Measurements from ENCODE around the gene CCDC63.

The CCDC63 gene

GRCh38 chr12:110888256-110888991, 41.6 kb downstream of the CCDC63 start:
- DNase-seq, result no peak

GRCh38 chr12:110889361-110889760, 42.6 kb downstream of the CCDC63 start:
- no peak for DNase-seq

- no peak for DNase-seq
Observed at GRCh38 chr12:110893956-110894355, 47.2 kb downstream of the CCDC63 start.

GRCh38 chr12:110896559-110896958, 49.8 kb downstream of the CCDC63 start:
- no peak for DNase-seq

- no peak for DNase-seq
Observed at GRCh38 chr12:110901401-110901800, 54.6 kb downstream of the CCDC63 start.

GRCh38 chr12:110903511-110903910, 56.7 kb downstream of the CCDC63 start:
- DNase-seq, result no peak

GRCh38 chr12:110906083-110906482, 59.3 kb downstream of the CCDC63 start:
- DNase-seq, result no peak

GRCh38 chr12:110906516-110906915, 59.7 kb downstream of the CCDC63 start:
- DNase-seq, result no peak

- no peak for DNase-seq
Observed at GRCh38 chr12:110906985-110907384, 60.2 kb downstream of the CCDC63 start.

GRCh38 chr12:110907583-110907982, 60.8 kb downstream of the CCDC63 start:
- DNase-seq, result no peak

- no peak for DNase-seq
Observed at GRCh38 chr12:110908377-110909152, 61.8 kb downstream of the CCDC63 start.

- no peak for DNase-seq
Observed at GRCh38 chr12:110912263-110912662, 65.5 kb downstream of the CCDC63 start.

- no peak for DNase-seq
Observed at GRCh38 chr12:110913119-110914056, 66.6 kb downstream of the CCDC63 start.

- DNase-seq, result no peak
Observed at GRCh38 chr12:110916295-110916875, 69.6 kb downstream of the CCDC63 start.

GRCh38 chr12:110917467-110917866, 70.7 kb downstream of the CCDC63 start:
- no peak for DNase-seq

GRCh38 chr12:110917961-110918360, 71.2 kb downstream of the CCDC63 start:
- no peak for DNase-seq

- no peak for DNase-seq
Observed at GRCh38 chr12:110919720-110920119, 72.9 kb downstream of the CCDC63 start.

GRCh38 chr12:110920324-110920910, 73.6 kb downstream of the CCDC63 start, which contains the start of gene MYL2:
TSS of gene MYL2 (minus strand) at chr12:110920579. CDS start at chr12:110920529, 50 bp downstream.
- no peak for DNase-seq

GRCh38 chr12:110921262-110921661, 74.5 kb downstream of the CCDC63 start:
- DNase-seq, result no peak

- DNase-seq, result no peak
Observed at GRCh38 chr12:110922652-110923051, 75.9 kb downstream of the CCDC63 start.

- no peak for DNase-seq
Observed at GRCh38 chr12:110923192-110923591, 76.4 kb downstream of the CCDC63 start.

- DNase-seq, result no peak
Observed at GRCh38 chr12:110923692-110924334, 77.0 kb downstream of the CCDC63 start.
